ENCODE data around the gene TOMM20.
A peak's percentile ranks its signal among the peaks of the same experiment; 100 is the strongest.

The TOMM20 gene

GRCh38 chr1:235134171-235134570 lies 5.5 kb upstream of the TOMM20 start (continued):
- no peak for TF ChIP-seq KLF10 (tag by site-specific recombination; IDR thresholded peaks at IDR 0.05)

GRCh38 chr1:235133086-235133485 lies 4.4 kb upstream of the TOMM20 start:
- no peaks in the 10 kb centered on the region for H3K9me3 ChIP-seq (ENCODE audit: control insufficient read depth, insufficient read depth, low read depth, low read length)
- POLR2A ChIA-PET = interaction anchor here (1.4 kb wide), 1 partner anchor 23 kb away, joined by 5 read pairs; no protein-coding TSS in a partner anchor
- CTCF ChIA-PET = interaction anchor here (0.6 to 1.0 kb wide), 5 partner anchors 28 to 1019 kb away, joined by 3 to 5 read pairs (median 4); no protein-coding TSS in a partner anchor
- TF ChIP-seq SCRT1 (tag by site-specific recombination; IDR thresholded peaks at IDR 0.05; ENCODE audit: borderline replicate concordance) (peak; percentile 68; the same call in 1 of the 2 replicates), SCRT2 (tag by site-specific recombination; IDR thresholded peaks at IDR 0.05) (peak; percentile 51; the same call in 1 of the 2 replicates), ZNF548 (tag by site-specific recombination; IDR thresholded peaks at IDR 0.05) (no peak)
- H3K4me3 ChIP-seq (ENCODE audit: low read depth, low read length) = no peak overlapping the region
- H3K4me1 ChIP-seq (ENCODE audit: control insufficient read depth, insufficient read depth, low read length) = no peaks in the 10 kb centered on the region
- H3K36me3 ChIP-seq (ENCODE audit: control insufficient read depth in 2 of 2, insufficient read depth in 1 of 2, low read length in 2 of 2) = peaks cover 60 to 63% of the 10 kb centered on the region in 2 experiments
- no peak overlapping the region for H3K27ac ChIP-seq (ENCODE audit: extremely low read depth, low read depth, low read length)

GRCh38 chr1:235131961-235132360 lies 3.3 kb upstream of the TOMM20 start:
- Histone ChIP-seq H3K9me3 (ENCODE audit: control insufficient read depth, insufficient read depth, low read depth, low read length) (no peaks in the 10 kb centered on the region), H3K36me3 (ENCODE audit: control insufficient read depth in 2 of 2, insufficient read depth in 1 of 2, low read length in 2 of 2) (peaks cover 49 to 60% of the 10 kb centered on the region in 2 experiments), H3K4me1 (ENCODE audit: control insufficient read depth, insufficient read depth, low read length) (no peaks in the 10 kb centered on the region), H3K4me3 (ENCODE audit: low read depth, low read length) (no peak overlapping the region), H3K27ac (ENCODE audit: extremely low read depth, low read depth, low read length) (no peak overlapping the region)
- CTCF ChIA-PET = interaction anchor here (0.8 kb wide), 1 partner anchor 285 kb away, joined by 6 read pairs; no protein-coding TSS in a partner anchor
- POLR2A ChIA-PET = interaction anchor here (0.6 to 1.4 kb wide), 2 partner anchors 24 to 51 kb away, joined by 3 to 5 read pairs; no protein-coding TSS in a partner anchor
- no peak for TF ChIP-seq ZNF830 (tag by site-specific recombination; IDR thresholded peaks at IDR 0.05; ENCODE audit: low read depth)
- no peak for TF ChIP-seq ZSCAN5A (tag by site-specific recombination; IDR thresholded peaks at IDR 0.05)
- TF ChIP-seq ZNF555 (tag by site-specific recombination; conservative IDR thresholded peaks at IDR 0.05) = no peak
- no peak for TF ChIP-seq GLIS1 (tag by site-specific recombination; IDR thresholded peaks at IDR 0.05)
- TF ChIP-seq PRDM6 (tag by site-specific recombination; IDR thresholded peaks at IDR 0.05) = no peak
- TF ChIP-seq ZXDB (tag by site-specific recombination; IDR thresholded peaks at IDR 0.05) = no peak
- no peak for TF ChIP-seq ZNF623 (tag by site-specific recombination; IDR thresholded peaks at IDR 0.05)
- TF ChIP-seq ZNF362 (tag by site-specific recombination; IDR thresholded peaks at IDR 0.05) = no peak
- no peak for TF ChIP-seq ZFHX2 (tag by site-specific recombination; conservative IDR thresholded peaks at IDR 0.05)

GRCh38 chr1:235130766-235131270 lies 2.2 kb upstream of the TOMM20 start:
- Histone ChIP-seq H3K4me3 (ENCODE audit: low read depth, low read length) (no peak overlapping the region), H3K4me1 (ENCODE audit: control insufficient read depth, insufficient read depth, low read length) (no peaks in the 10 kb centered on the region), H3K27ac (ENCODE audit: extremely low read depth, low read depth, low read length) (no peak overlapping the region), H3K36me3 (ENCODE audit: control insufficient read depth in 2 of 2, insufficient read depth in 1 of 2, low read length in 2 of 2) (peaks cover 47 to 58% of the 10 kb centered on the region in 2 experiments), H3K9me3 (ENCODE audit: control insufficient read depth, insufficient read depth, low read depth, low read length) (no peaks in the 10 kb centered on the region)
- CTCF ChIA-PET = no interaction called here
- POLR2A ChIA-PET = interaction anchor here (0.7 to 2.6 kb wide), 4 partner anchors 8 to 94 kb away, joined by 3 to 19 read pairs (median 9); partner anchors contain the start of gene RBM34
- TF ChIP-seq ZNF146 (tag by site-specific recombination; IDR thresholded peaks at IDR 0.05) = no peak
- no peak for TF ChIP-seq ZNF2 (tag by site-specific recombination; IDR thresholded peaks at IDR 0.05)
- TF ChIP-seq ZNF701 (tag by site-specific recombination; IDR thresholded peaks at IDR 0.05) = no peak
- TF ChIP-seq ZNF830 (tag by site-specific recombination; IDR thresholded peaks at IDR 0.05; ENCODE audit: low read depth) = no peak
- TF ChIP-seq ZNF214 (tag by site-specific recombination; IDR thresholded peaks at IDR 0.05; ENCODE audit: borderline replicate concordance) = no peak
- no peak for TF ChIP-seq ZNF426 (tag by site-specific recombination; IDR thresholded peaks at IDR 0.05)
- TF ChIP-seq ZNF48 (tag by site-specific recombination; IDR thresholded peaks at IDR 0.05) = no peak
- no peak for TF ChIP-seq ZBTB44 (tag by site-specific recombination; IDR thresholded peaks at IDR 0.05)
- no peak for TF ChIP-seq ZNF18 (tag by site-specific recombination; IDR thresholded peaks at IDR 0.05)
- no peak for TF ChIP-seq ZNF394 (tag by site-specific recombination; IDR thresholded peaks at IDR 0.05; ENCODE audit: borderline replicate concordance)
